ENCODE data around the gene RELL1. TPM values are rescaled to one million over a fixed set of nuclear protein-coding genes. Genes with fewer than 3 reads are reported as not detected.

The RELL1 gene
- total and polyA plus RNA-seq, 2 donors, result 1.6 to 17.2 TPM

- peaks cover 18 to 28% of the 10 kb centered on the region in 2 donors for H3K36me3 ChIP-seq (ENCODE audit: control insufficient read depth in 2 of 2, insufficient read depth in 2 of 2, low read length in 1 of 2)
- H3K9me3 ChIP-seq (ENCODE audit: control insufficient read depth in 2 of 2, insufficient read depth in 1 of 2, low read length in 1 of 2), result no peaks in the 10 kb centered on the region
- no peak overlapping the region for H3K4me3 ChIP-seq (ENCODE audit: low read length in 2 of 2)
- no peak overlapping the region for H3K27ac ChIP-seq (ENCODE audit: low read depth in 1 of 2, low read length in 1 of 2)
- H3K27me3 ChIP-seq (ENCODE audit: control insufficient read depth in 2 of 2, insufficient read depth in 1 of 2, low read length in 1 of 2), result no peaks in the 10 kb centered on the region
- no peak for DNase-seq (ENCODE audit: low read depth in 6 of 9, low spot score in 9 of 9)
- H3K4me1 ChIP-seq (ENCODE audit: control insufficient read depth in 2 of 2, insufficient read depth in 2 of 2, low read length in 2 of 2), result peaks cover 2 to 6% of the 10 kb centered on the region in 2 donors
- WGBS, result 98% methylated on average over 3 of the region's 3 CpGs
These were observed 44.8 kb downstream of the RELL1 start for GRCh38 chr4:37641352-37641751.

GRCh38 chr4:37639551-37640285 is 46.5 kb downstream of the RELL1 start:
- Histone ChIP-seq H3K4me3 (ENCODE audit: low read length in 2 of 2) (no peak overlapping the region), H3K27me3 (ENCODE audit: control insufficient read depth in 2 of 2, insufficient read depth in 1 of 2, low read length in 1 of 2) (no peaks in the 10 kb centered on the region), H3K9me3 (ENCODE audit: control insufficient read depth in 2 of 2, insufficient read depth in 1 of 2, low read length in 1 of 2) (no peaks in the 10 kb centered on the region), H3K4me1 (ENCODE audit: control insufficient read depth in 2 of 2, insufficient read depth in 2 of 2, low read length in 2 of 2) (peaks cover 2 to 6% of the 10 kb centered on the region in 2 donors), H3K27ac (ENCODE audit: low read depth in 1 of 2, low read length in 1 of 2) (no peak overlapping the region), H3K36me3 (ENCODE audit: control insufficient read depth in 2 of 2, insufficient read depth in 2 of 2, low read length in 1 of 2) (peaks cover 18 to 22% of the 10 kb centered on the region in 2 donors)
- 96% methylated on average over 4 of the region's 4 CpGs for WGBS
- no peak for DNase-seq (ENCODE audit: low read depth in 6 of 9, low spot score in 9 of 9)

- H3K27me3 ChIP-seq (ENCODE audit: control insufficient read depth in 2 of 2, insufficient read depth in 1 of 2, low read length in 1 of 2), result no peaks in the 10 kb centered on the region
- no peak overlapping the region for H3K27ac ChIP-seq (ENCODE audit: low read depth in 1 of 2, low read length in 1 of 2)
- no peaks in the 10 kb centered on the region for H3K9me3 ChIP-seq (ENCODE audit: control insufficient read depth in 2 of 2, insufficient read depth in 1 of 2, low read length in 1 of 2)
- peaks cover 0 to 5% of the 10 kb centered on the region in 2 donors for H3K4me1 ChIP-seq (ENCODE audit: control insufficient read depth in 2 of 2, insufficient read depth in 2 of 2, low read length in 2 of 2)
- 97% methylated on average over 6 of the region's 6 CpGs for WGBS
- H3K4me3 ChIP-seq (ENCODE audit: low read length in 2 of 2), result no peak overlapping the region
- H3K36me3 ChIP-seq (ENCODE audit: control insufficient read depth in 2 of 2, insufficient read depth in 2 of 2, low read length in 1 of 2), result peaks cover 43% of the 10 kb centered on the region in 2 donors
- no peak for DNase-seq (ENCODE audit: low read depth in 6 of 9, low spot score in 9 of 9)
These were observed 51.0 kb downstream of the RELL1 start for GRCh38 chr4:37635155-37635554.

- no peak for DNase-seq (ENCODE audit: low read depth in 6 of 9, low spot score in 9 of 9)
- Histone ChIP-seq H3K4me3 (ENCODE audit: low read length in 2 of 2) (no peak overlapping the region), H3K36me3 (ENCODE audit: control insufficient read depth in 2 of 2, insufficient read depth in 2 of 2, low read length in 1 of 2) (peaks cover 47 to 52% of the 10 kb centered on the region in 2 donors), H3K4me1 (ENCODE audit: control insufficient read depth in 2 of 2, insufficient read depth in 2 of 2, low read length in 2 of 2) (peaks cover 0 to 5% of the 10 kb centered on the region in 2 donors), H3K27ac (ENCODE audit: low read depth in 1 of 2, low read length in 1 of 2) (no peak overlapping the region), H3K9me3 (ENCODE audit: control insufficient read depth in 2 of 2, insufficient read depth in 1 of 2, low read length in 1 of 2) (no peaks in the 10 kb centered on the region), H3K27me3 (ENCODE audit: control insufficient read depth in 2 of 2, insufficient read depth in 1 of 2, low read length in 1 of 2) (no peaks in the 10 kb centered on the region)
- WGBS, result 93% methylated on average over 4 of the region's 4 CpGs
These were observed 52.0 kb downstream of the RELL1 start for GRCh38 chr4:37634180-37634579.

GRCh38 chr4:37632836-37633235 is 53.3 kb downstream of the RELL1 start:
- H3K4me1 ChIP-seq (ENCODE audit: control insufficient read depth in 2 of 2, insufficient read depth in 2 of 2, low read length in 2 of 2), result peaks cover 0 to 5% of the 10 kb centered on the region in 2 donors
- H3K27ac ChIP-seq (ENCODE audit: low read depth in 1 of 2, low read length in 1 of 2), result no peak overlapping the region
- no peaks in the 10 kb centered on the region for H3K27me3 ChIP-seq (ENCODE audit: control insufficient read depth in 2 of 2, insufficient read depth in 1 of 2, low read length in 1 of 2)
- H3K36me3 ChIP-seq (ENCODE audit: control insufficient read depth in 2 of 2, insufficient read depth in 2 of 2, low read length in 1 of 2), result peaks cover 42 to 51% of the 10 kb centered on the region in 2 donors
- no peak for DNase-seq (ENCODE audit: low read depth in 6 of 9, low spot score in 9 of 9)
- H3K9me3 ChIP-seq (ENCODE audit: control insufficient read depth in 2 of 2, insufficient read depth in 1 of 2, low read length in 1 of 2), result no peaks in the 10 kb centered on the region
- H3K4me3 ChIP-seq (ENCODE audit: low read length in 2 of 2), result no peak overlapping the region
- 98% methylated on average over 3 of the region's 3 CpGs for WGBS

- WGBS, result 90% methylated on average over 2 of the region's 2 CpGs
- H3K27me3 ChIP-seq (ENCODE audit: control insufficient read depth in 2 of 2, insufficient read depth in 1 of 2, low read length in 1 of 2), result no peaks in the 10 kb centered on the region
- H3K4me3 ChIP-seq (ENCODE audit: low read length in 2 of 2), result no peak overlapping the region
- DNase-seq (ENCODE audit: low read depth in 6 of 9, low spot score in 9 of 9), result no peak
- H3K9me3 ChIP-seq (ENCODE audit: control insufficient read depth in 2 of 2, insufficient read depth in 1 of 2, low read length in 1 of 2), result no peaks in the 10 kb centered on the region
- H3K4me1 ChIP-seq (ENCODE audit: control insufficient read depth in 2 of 2, insufficient read depth in 2 of 2, low read length in 2 of 2), result peaks cover 0 to 5% of the 10 kb centered on the region in 2 donors
- H3K36me3 ChIP-seq (ENCODE audit: control insufficient read depth in 2 of 2, insufficient read depth in 2 of 2, low read length in 1 of 2), result peaks cover 34 to 45% of the 10 kb centered on the region in 2 donors
- H3K27ac ChIP-seq (ENCODE audit: low read depth in 1 of 2, low read length in 1 of 2), result no peak overlapping the region
These were observed 54.6 kb downstream of the RELL1 start for GRCh38 chr4:37631551-37631950.

GRCh38 chr4:37629713-37630112 is 56.5 kb downstream of the RELL1 start:
- no peak overlapping the region for H3K27ac ChIP-seq (ENCODE audit: low read depth in 1 of 2, low read length in 1 of 2)
- H3K9me3 ChIP-seq (ENCODE audit: control insufficient read depth in 2 of 2, insufficient read depth in 1 of 2, low read length in 1 of 2), result no peaks in the 10 kb centered on the region
- no peak for DNase-seq (ENCODE audit: low read depth in 6 of 9, low spot score in 9 of 9)
- peaks cover 0 to 5% of the 10 kb centered on the region in 2 donors for H3K4me1 ChIP-seq (ENCODE audit: control insufficient read depth in 2 of 2, insufficient read depth in 2 of 2, low read length in 2 of 2)
- no peak overlapping the region for H3K4me3 ChIP-seq (ENCODE audit: low read length in 2 of 2)
- H3K27me3 ChIP-seq (ENCODE audit: control insufficient read depth in 2 of 2, insufficient read depth in 1 of 2, low read length in 1 of 2), result no peaks in the 10 kb centered on the region
- WGBS, result 98% methylated on average over 6 of the region's 6 CpGs
- H3K36me3 ChIP-seq (ENCODE audit: control insufficient read depth in 2 of 2, insufficient read depth in 2 of 2, low read length in 1 of 2), result peaks cover 27 to 39% of the 10 kb centered on the region in 2 donors

- H3K36me3 ChIP-seq (ENCODE audit: control insufficient read depth in 2 of 2, insufficient read depth in 2 of 2, low read length in 1 of 2), result peaks cover 22 to 33% of the 10 kb centered on the region in 2 donors
- H3K27me3 ChIP-seq (ENCODE audit: control insufficient read depth in 2 of 2, insufficient read depth in 1 of 2, low read length in 1 of 2), result no peaks in the 10 kb centered on the region
- H3K4me3 ChIP-seq (ENCODE audit: low read length in 2 of 2), result no peak overlapping the region
- H3K27ac ChIP-seq (ENCODE audit: low read depth in 1 of 2, low read length in 1 of 2), result no peak overlapping the region
- no peak for DNase-seq (ENCODE audit: low read depth in 6 of 9, low spot score in 9 of 9)
- peaks cover 0 to 5% of the 10 kb centered on the region in 2 donors for H3K4me1 ChIP-seq (ENCODE audit: control insufficient read depth in 2 of 2, insufficient read depth in 2 of 2, low read length in 2 of 2)
- WGBS, result 98% methylated on average over 4 of the region's 4 CpGs
- no peaks in the 10 kb centered on the region for H3K9me3 ChIP-seq (ENCODE audit: control insufficient read depth in 2 of 2, insufficient read depth in 1 of 2, low read length in 1 of 2)
These were observed 57.1 kb downstream of the RELL1 start for GRCh38 chr4:37628977-37629609.

GRCh38 chr4:37627263-37627662 is 58.9 kb downstream of the RELL1 start:
- no peak for DNase-seq (ENCODE audit: low read depth in 6 of 9, low spot score in 9 of 9)
- peaks cover 15 to 37% of the 10 kb centered on the region in 2 donors for H3K36me3 ChIP-seq (ENCODE audit: control insufficient read depth in 2 of 2, insufficient read depth in 2 of 2, low read length in 1 of 2)
- peaks cover 0 to 5% of the 10 kb centered on the region in 2 donors for H3K4me1 ChIP-seq (ENCODE audit: control insufficient read depth in 2 of 2, insufficient read depth in 2 of 2, low read length in 2 of 2)
- H3K27ac ChIP-seq (ENCODE audit: low read depth in 1 of 2, low read length in 1 of 2), result no peak overlapping the region
- H3K27me3 ChIP-seq (ENCODE audit: control insufficient read depth in 2 of 2, insufficient read depth in 1 of 2, low read length in 1 of 2), result no peaks in the 10 kb centered on the region
- no peak overlapping the region for H3K4me3 ChIP-seq (ENCODE audit: low read length in 2 of 2)
- H3K9me3 ChIP-seq (ENCODE audit: control insufficient read depth in 2 of 2, insufficient read depth in 1 of 2, low read length in 1 of 2), result no peaks in the 10 kb centered on the region
- 97% methylated on average over 3 of the region's 3 CpGs for WGBS
